K562 (cell line): ENCODE results near the gene VPS50. TPM values are rescaled to one million over a fixed set of nuclear protein-coding genes. Genes with fewer than 3 reads are reported as not detected.

Experiments
- ATAC-seq: fragments of 200-7000 bp; cut with Tn5 transposase; 3 replicates; pipeline ENCODE4 v1.9.1; 2020; ENCODE audit warnings: moderate library complexity
- BruUV-seq: library from RNA; stranded (reverse); fragments of 400-500 nt; replicated peaks from 2 replicates; lab custom pipeline; 2021; lab: Mats Ljungman, UMichigan
- CTCF ChIA-PET: fragments of 300-600 bp; formaldehyde crosslinking; extraction: SDS; loops from one replicate; lab custom pipeline; 2021; ENCODE audit warnings: low intra/inter-chr PET ratio; lab: Yijun Ruan, JAX
- POLR2A ChIA-PET: fragments of 300-600, 350-650 bp; sonication (Branson Sonifier 250); formaldehyde crosslinking; extraction: SDS; loops from one replicate; lab custom pipeline; 2021; ENCODE audit warnings: antibody characterized with exemption, inconsistent platforms; lab: Yijun Ruan, JAX
- DNase-seq, 4 experiments: peaks; one replicate each; pipeline versions ENCODE4 v3.0.0 to v3.0.0-alpha.2; 2011 to 2018; ENCODE audit warnings: low spot score in 3 of 4, mixed read lengths in 3 of 4; ENCODE audit errors: extremely low read depth in 1 of 4
- FAIRE-seq: peaks from 2 replicates; lab custom pipeline; 2011; peaks lifted over from hg19 to GRCh38; lab: Jason Lieb, UNC
- H2AFZ ChIP-seq: 2 replicates; pipeline ENCODE4 v1.6.0; 2011; ENCODE audit warnings: low read depth, low read length, control low read depth, inconsistent platforms
- H3K27ac ChIP-seq: fragments of 200-600 bp; 3 replicates; pipeline ENCODE4 v1.8.0; 2011; ENCODE audit warnings: low read depth, mild to moderate bottlenecking, control low read depth, inconsistent platforms, low read length, moderate library complexity, mixed read lengths; ENCODE audit errors: extremely low read depth
- H3K27me3 ChIP-seq, 2 experiments: fragments of 300-600 bp in 1 of 2; 2 replicates in 1 of 2; 3 replicates in 1 of 2; pipeline versions ENCODE4 v1.6.0 to v1.8.0; 2011; ENCODE audit warnings: inconsistent platforms in 2 of 2, low read length in 2 of 2, mild to moderate bottlenecking in 1 of 2, mixed read lengths in 1 of 2, moderate library complexity in 1 of 2; ENCODE audit not compliant: control insufficient read depth in 2 of 2, insufficient read depth in 2 of 2
- H3K36me3 ChIP-seq: fragments of 300-600 bp; 3 replicates; pipeline ENCODE4 v1.8.0; 2011; ENCODE audit warnings: mild to moderate bottlenecking, low read length, inconsistent platforms; ENCODE audit not compliant: control insufficient read depth, insufficient read depth
- H3K4me1 ChIP-seq, 2 experiments: fragments of 200-600 bp in 1 of 2; replicated peaks in 1 of 2; 2 replicates in 1 of 2; 3 replicates in 1 of 2; pipeline versions ENCODE4 v1.5.1 to v1.8.0; 2011; ENCODE audit warnings: inconsistent platforms in 2 of 2, low read length in 2 of 2, mild to moderate bottlenecking in 1 of 2, mixed read lengths in 1 of 2, moderate library complexity in 1 of 2; ENCODE audit not compliant: control insufficient read depth in 2 of 2, insufficient read depth in 2 of 2
- H3K4me2 ChIP-seq: 2 replicates; pipeline ENCODE4 v1.6.1; 2011; ENCODE audit warnings: low read length, control low read depth, inconsistent platforms, mixed read lengths; ENCODE audit not compliant: insufficient read depth
- H3K4me3 ChIP-seq: fragments of 200-600 bp; sonication (generic), shearing (Covaris generic); 2 replicates; pipeline ENCODE4 v1.5.1; 2016; ENCODE audit warnings: control low read depth, inconsistent platforms
- H3K79me2 ChIP-seq: fragments of 200-600 bp; 3 replicates; pipeline ENCODE4 v1.8.0; 2011; ENCODE audit warnings: low read length, inconsistent platforms; ENCODE audit not compliant: control insufficient read depth, insufficient read depth
- H3K9ac ChIP-seq, 2 experiments: 2 replicates each; pipeline versions ENCODE4 v1.6.0 to v1.6.1; 2011; ENCODE audit warnings: low read depth in 2 of 2, low read length in 2 of 2, control low read depth in 1 of 2, inconsistent platforms in 1 of 2, mild to moderate bottlenecking in 1 of 2, mixed read lengths in 1 of 2; ENCODE audit not compliant: insufficient read depth in 1 of 2
- H3K9me1 ChIP-seq: one replicate; pipeline ENCODE4 v1.6.0; 2011; ENCODE audit warnings: inconsistent platforms, mild to moderate bottlenecking, low read length, moderate library complexity; ENCODE audit not compliant: control insufficient read depth, insufficient read depth
- H3K9me3 ChIP-seq: replicated peaks from 2 replicates; pipeline ENCODE4 v1.5.1; 2011; ENCODE audit warnings: low read depth, low read length, inconsistent platforms; ENCODE audit not compliant: control insufficient read depth, insufficient read depth
- H4K20me1 ChIP-seq: replicated peaks from 2 replicates; pipeline ENCODE4 v1.6.1; 2011; ENCODE audit warnings: low read length, inconsistent platforms, mixed read lengths; ENCODE audit not compliant: control insufficient read depth, insufficient read depth
- C11orf30 ChIP-seq: fragments of 450-650 bp; IDR thresholded peaks from 2 replicates; pipeline ENCODE4 v1.6.1; 2016; ENCODE audit warnings: low read depth, mild to moderate bottlenecking
- CCAR2 ChIP-seq: fragments of 200-400 bp; formaldehyde crosslinking; IDR thresholded peaks from 2 replicates; pipeline ENCODE4 v1.6.1; 2017; ENCODE audit warnings: mild to moderate bottlenecking, low read depth, low read length
- FOS ChIP-seq: IDR thresholded peaks from 3 replicates; pipeline ENCODE4 v1.6.1; 2011; ENCODE audit not compliant: insufficient read length; ENCODE audit errors: extremely low read depth
- KAT7 ChIP-seq: sonication (generic); formaldehyde crosslinking; IDR thresholded peaks from 2 replicates; pipeline ENCODE4 v1.8.0; 2022; ENCODE audit warnings: missing genetic modification reagents, mild to moderate bottlenecking, borderline replicate concordance
- MAFF ChIP-seq: IDR thresholded peaks from 2 replicates; pipeline ENCODE4 v1.6.1; 2012; ENCODE audit warnings: low read length, improper control_type of control experiment
- MAFG ChIP-seq: fragments of 450-650 bp; conservative IDR thresholded peaks from 2 replicates; pipeline ENCODE4 v1.6.1; 2016; ENCODE audit warnings: missing genetic modification characterization, missing compliant biosample characterization
- MAFK ChIP-seq: IDR thresholded peaks from 2 replicates; pipeline ENCODE4 v1.6.1; 2011; ENCODE audit warnings: low read length, improper control_type of control experiment
- MCM2 ChIP-seq: fragments of 450-650 bp; IDR thresholded peaks from 2 replicates; pipeline ENCODE4 v1.6.1; 2017; ENCODE audit warnings: low read depth, mild to moderate bottlenecking
- YY1 ChIP-seq, 3 experiments: IDR thresholded peaks; 2 replicates each; pipeline ENCODE4 v1.6.1; 2011; ENCODE audit warnings: low read length in 2 of 3, mild to moderate bottlenecking in 2 of 3, moderate library complexity in 2 of 3, borderline replicate concordance in 1 of 3, control low read depth in 1 of 3, low read depth in 1 of 3; ENCODE audit not compliant: insufficient read depth in 3 of 3, insufficient replicate concordance in 2 of 3, control insufficient read depth in 1 of 3, insufficient read length in 1 of 3; ENCODE audit errors: extremely low read depth in 1 of 3
- ZNF316 ChIP-seq: fragments of 450-650 bp; IDR thresholded peaks from 2 replicates; pipeline ENCODE4 v1.6.1; 2016
- WGBS: fragments of 100-300 bp; shearing (Covaris generic); methylation state at CpG from one replicate; pipeline ENCODE4 v1.1.6; 2016; ENCODE audit warnings: low coverage, mixed read lengths; ENCODE audit not compliant: insufficient coverage; ENCODE audit errors: missing lambda C conversion rate; 5-methylcytosine and 5-hydroxymethylcytosine counted together
- in situ Hi-C: fragments of 300-500 bp; cut with MboI; formaldehyde crosslinking; loops from 4 replicates; pipeline ENCODE4 v1.15.0; 2018; ENCODE audit warnings: inconsistent platforms, mixed read lengths
- intact Hi-C: fragments of 100-400 bp; cut with micrococcal nuclease; formaldehyde crosslinking; loops from 2 replicates; pipeline ENCODE4 v1.14.2; 2022
- polyA plus RNA-seq, 8 experiments: library from polyadenylated mRNA; depleted of rRNA in 4 of 8; stranded (reverse) in 5 of 8; unstranded in 3 of 8; fragments of >200 nt; fragmentation: Nextera tagmentation in 2 of 8; fragmentation: Illumina TruSeq in 1 of 8; extraction: Ambion mirVana in 2 of 8; extraction: Trizol in 1 of 8; gene quantifications; 2 replicates each; pipeline versions ENCODE4 v1.2.1 to v1.2.3, GENCODE V29; 2011 to 2014; ENCODE audit warnings: inconsistent platforms in 1 of 8, missing spikeins in 1 of 8
- total RNA-seq, 7 experiments: library from RNA; depleted of rRNA in 6 of 7; stranded (reverse); fragments of >200 nt in 6 of 7; fragmentation: Illumina TruSeq in 2 of 7; extraction: Trizol in 2 of 7; gene quantifications; 2 replicates each; pipeline versions ENCODE4 v1.2.1 to v1.2.3, GENCODE V29; 2011 to 2021; ENCODE audit warnings: low replicate concordance in 1 of 7
- TF ChIP-seq, protein P1 (sequence below): fragments of 450-650 bp; formaldehyde crosslinking; IDR thresholded peaks from 2 replicates; pipeline ENCODE4 v1.4.0; 2020; ENCODE audit warnings: mild to moderate bottlenecking, moderate library complexity

Gene VPS50
- total and polyA plus RNA-seq, 9 of the 15 experiments (the other 6 are each of a cell fraction or from before 2014, with no cell fraction given), result 10.5 to 29.4 (median 15.8) TPM

DNA sequence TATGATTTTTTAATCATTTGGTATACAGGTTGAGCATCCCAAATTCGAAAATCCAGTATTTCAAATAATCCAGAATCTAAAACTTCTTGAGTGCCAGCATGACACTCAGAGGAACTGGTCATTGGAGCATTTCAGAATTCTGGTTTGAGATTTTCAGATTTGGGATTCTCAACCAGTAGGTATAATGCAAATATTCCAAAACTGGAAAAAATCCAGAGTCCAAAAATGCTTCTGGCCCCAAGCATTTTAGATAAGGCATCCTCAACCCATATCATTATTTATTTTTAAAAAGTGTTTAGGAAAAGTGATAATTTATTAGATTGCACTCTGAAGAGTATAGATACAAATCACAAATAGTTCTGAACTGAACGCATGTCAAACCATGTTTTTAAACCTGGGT, 120.7 kb downstream of the VPS50 start:
- DNase-seq (no peak), ATAC-seq (no peak), FAIRE-seq (no peak)
- no peak overlapping the region for H3K4me2 ChIP-seq
- intact Hi-C loops (no loop called here), in situ Hi-C loops (no loop called here)
- H3K36me3 ChIP-seq, result no peaks in the 10 kb centered on the region
- H2AFZ ChIP-seq, result no peak overlapping the region
- 58% methylated on average over 2 of the region's 2 CpGs for WGBS
- H4K20me1 ChIP-seq, result no peaks in the 10 kb centered on the region
- no peak overlapping the region for H3K4me3 ChIP-seq
- no peak overlapping the region for H3K27ac ChIP-seq
- no peaks in the 10 kb centered on the region for H3K9me3 ChIP-seq
- ChIA-PET CTCF (no interaction called here), POLR2A (interaction anchor here (0.6 to 1.0 kb wide), 2 partner anchors 13 to 21 kb away, joined by 3 read pairs; no protein-coding TSS in a partner anchor)
- no peaks in the 10 kb centered on the region for H3K9me1 ChIP-seq
- H3K79me2 ChIP-seq, result no peaks in the 10 kb centered on the region
- H3K9ac ChIP-seq, result no peak overlapping the region
- BruUV-seq, result no TSS peak
- H3K27me3 ChIP-seq, result no peaks in the 10 kb centered on the region
- H3K4me1 ChIP-seq, result no peaks in the 10 kb centered on the region
- TF ChIP-seq FOS, result no peak
- no peak for TF ChIP-seq CCAR2
- no peak for TF ChIP-seq KAT7 (CRISPR knock-in tag)
- no peak for TF ChIP-seq YY1 (IDR thresholded peaks at IDR 0.05; ENCODE audit: borderline replicate concordance in 1 of 3, control insufficient read depth in 1 of 3, extremely low read depth in 1 of 3, insufficient read depth in 3 of 3, insufficient read length in 1 of 3, insufficient replicate concordance in 2 of 3, low read depth in 1 of 3, low read length in 2 of 3)

DNA sequence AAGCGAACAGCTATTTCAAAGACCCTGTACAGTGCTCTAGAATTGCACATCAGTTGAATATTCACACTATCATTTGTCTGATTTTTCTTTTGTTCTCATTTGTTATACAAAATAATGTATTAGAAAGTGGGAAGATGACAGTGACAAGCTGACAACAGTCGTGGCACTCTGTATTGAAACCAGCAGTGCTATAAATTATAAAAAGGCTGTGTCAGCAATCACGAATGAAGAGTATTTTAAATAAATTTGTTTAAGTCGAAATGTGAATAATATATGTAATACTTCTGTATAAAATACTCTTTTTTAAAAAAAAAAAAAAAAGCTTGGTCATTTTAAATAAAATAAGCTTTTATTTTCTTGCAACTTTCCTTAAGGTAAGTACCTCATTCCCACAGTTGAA, 122.6 kb downstream of the VPS50 start:
- Histone ChIP-seq H3K4me2 (no peak overlapping the region), H3K79me2 (no peaks in the 10 kb centered on the region), H4K20me1 (no peaks in the 10 kb centered on the region), H3K4me1 (no peaks in the 10 kb centered on the region), H2AFZ (no peak overlapping the region), H3K9ac (no peak overlapping the region), H3K36me3 (no peaks in the 10 kb centered on the region), H3K27ac (no peak overlapping the region), H3K4me3 (no peak overlapping the region), H3K9me1 (no peaks in the 10 kb centered on the region), H3K9me3 (no peaks in the 10 kb centered on the region), H3K27me3 (no peaks in the 10 kb centered on the region)
- DNase-seq (no peak), ATAC-seq (no peak), FAIRE-seq (no peak)
- in situ Hi-C loops (no loop called here), intact Hi-C loops (no loop called here)
- POLR2A ChIA-PET, result interaction anchor here (0.8 kb wide), 1 partner anchor 10 kb away, joined by 3 read pairs; no protein-coding TSS in a partner anchor
- 42% methylated on average over 4 of the region's 4 CpGs for WGBS
- BruUV-seq, result no TSS peak
- CTCF ChIA-PET, result no interaction called here
- TF ChIP-seq C11orf30 (peak; percentile 46; the same call in 1 of the 2 replicates), MCM2 (no peak), MAFG (tag) (peak; percentile 51; the same call in 1 of the 2 replicates), MAFK (peak; percentile 74), MAFF (peak; percentile 73), ZNF316 (peak; percentile 81)
- TF ChIP-seq, protein P1, sequence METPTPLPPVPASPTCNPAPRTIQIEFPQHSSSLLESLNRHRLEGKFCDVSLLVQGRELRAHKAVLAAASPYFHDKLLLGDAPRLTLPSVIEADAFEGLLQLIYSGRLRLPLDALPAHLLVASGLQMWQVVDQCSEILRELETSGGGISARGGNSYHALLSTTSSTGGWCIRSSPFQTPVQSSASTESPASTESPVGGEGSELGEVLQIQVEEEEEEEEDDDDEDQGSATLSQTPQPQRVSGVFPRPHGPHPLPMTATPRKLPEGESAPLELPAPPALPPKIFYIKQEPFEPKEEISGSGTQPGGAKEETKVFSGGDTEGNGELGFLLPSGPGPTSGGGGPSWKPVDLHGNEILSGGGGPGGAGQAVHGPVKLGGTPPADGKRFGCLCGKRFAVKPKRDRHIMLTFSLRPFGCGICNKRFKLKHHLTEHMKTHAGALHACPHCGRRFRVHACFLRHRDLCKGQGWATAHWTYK, result no peak
- TF ChIP-seq, all 486 proteins: peak for 5
